Measurements from ENCODE around the gene DNAAF2. TPM values are rescaled to one million over a fixed set of nuclear protein-coding genes. Genes with fewer than 3 reads are reported as not detected.

DNAAF2 gene
- total and polyA plus RNA-seq, 2 of the 8 experiments (the other 6 are each of a cell fraction or from before 2014, with no cell fraction given), result 12.2 to 30.0 TPM

GRCh38 chr14:49636866-49637265, 1.8 kb upstream of the DNAAF2 start:
- Histone ChIP-seq H3K23ac (ENCODE audit: insufficient read length) (no peak overlapping the region), H2BK15ac (ENCODE audit: low read length) (no peak overlapping the region), H4K8ac (ENCODE audit: extremely low read depth, insufficient read depth, low read length) (no peak overlapping the region), H3K18ac (ENCODE audit: extremely low read depth, low read length) (no peak overlapping the region), H2BK5ac (ENCODE audit: low read depth, low read length) (no peak overlapping the region), H4K5ac (ENCODE audit: insufficient read length, low read depth, low read length) (no peak overlapping the region), H3K36me3 (ENCODE audit: control insufficient read depth in 2 of 4, insufficient read depth in 4 of 4, low read length in 3 of 4) (peaks cover 0 to 16% (median under 1%) of the 10 kb centered on the region in 4 experiments; a peak in 1 of 8 replicates), H3K4me1 (replicated peaks in 1 of 4; ENCODE audit: control insufficient read depth in 3 of 4, insufficient read depth in 4 of 4, low read length in 3 of 4) (no peaks in the 10 kb centered on the region), H2BK12ac (ENCODE audit: low read depth, low read length) (no peak overlapping the region), H3K23me2 (ENCODE audit: low read depth, low read length) (peaks cover 10% of the 10 kb centered on the region; the same call in 1 of the 2 replicates), H2BK120ac (replicated peaks; ENCODE audit: low read depth, low read length) (no peak overlapping the region), H3K9me3 (ENCODE audit: insufficient read depth in 2 of 2, low read depth in 1 of 2, low read length in 1 of 2) (no peaks in the 10 kb centered on the region), H3K27ac (ENCODE audit: low read depth, low read length) (no peak overlapping the region), H3K4me3 (ENCODE audit: extremely low read depth in 1 of 4, insufficient read depth in 2 of 4, low read depth in 3 of 4, low read length in 4 of 4) (no peak overlapping the region), H3K79me1 (ENCODE audit: low read depth, low read length) (0 out of 2 replicates have a peak, but pooled peaks cover 6% of the 10 kb centered on the region), H3K9ac (replicated peaks in 1 of 4; ENCODE audit: extremely low read depth in 1 of 4, low read depth in 3 of 4, low read length in 3 of 4) (no peak overlapping the region), H2AK5ac (ENCODE audit: low read depth, low read length) (no peak overlapping the region), H3K56ac (replicated peaks; ENCODE audit: insufficient read length, low read depth, low read length) (no peak overlapping the region), H2BK20ac (ENCODE audit: low read length) (no peak overlapping the region), H3K79me2 (ENCODE audit: control insufficient read depth in 1 of 2, insufficient read depth in 2 of 2, low read length in 2 of 2) (peaks cover 0 to 67% of the 10 kb centered on the region in 2 experiments; a peak in 3 of 4 replicates), H4K20me1 (replicated peaks in 1 of 2; ENCODE audit: control insufficient read depth in 1 of 2, insufficient read depth in 2 of 2, low read length in 2 of 2) (peaks cover 4 to 14% of the 10 kb centered on the region in 2 experiments), H3K4me2 (ENCODE audit: insufficient read depth in 1 of 2, low read depth in 2 of 2, low read length in 2 of 2) (no peak overlapping the region), H3K14ac (ENCODE audit: insufficient read length) (no peak overlapping the region), H4K91ac (replicated peaks; ENCODE audit: insufficient read length, low read length) (no peak overlapping the region), H2AFZ (ENCODE audit: low read length) (no peak overlapping the region), H3K4ac (replicated peaks; ENCODE audit: insufficient read length, low read depth, low read length) (no peak overlapping the region), H3K27me3 (replicated peaks in 1 of 4; ENCODE audit: control insufficient read depth in 3 of 4, extremely low read depth in 1 of 4, insufficient read depth in 3 of 4, low read length in 3 of 4) (no peaks in the 10 kb centered on the region)
- DNase-seq (ENCODE audit: low read depth in 1 of 2, low spot score in 2 of 2), result no peak
- no peak for FAIRE-seq
- ChIA-PET CTCF (ENCODE audit: partially characterized antibody) (interaction anchor here (1.1 to 1.5 kb wide), 2 partner anchors 40 to 468 kb away, joined by 3 read pairs; no protein-coding TSS in a partner anchor), POLR2A (ENCODE audit: partially characterized antibody) (interaction anchor here (0.6 to 1.5 kb wide), 3 partner anchors 13 to 276 kb away, joined by 3 to 7 read pairs (median 5); partner anchors contain the start of gene POLE2)
- WGBS, 2 experiments (ENCODE audit: extremely low coverage in 1 of 2, insufficient coverage in 1 of 2, insufficient read length in 1 of 2, insufficient replicate concordance in 2 of 2, low coverage in 1 of 2, low lambda C conversion rate in 2 of 2, missing lambda C conversion rate in 1 of 2), result 87% methylated on average over 1 of the region's 1 CpG; no CpG with 5 or more reads in 1 of the 2 experiments
- no peak for TF ChIP-seq SIRT6 (IDR thresholded peaks at IDR 0.05; ENCODE audit: low read length)
- no peak for TF ChIP-seq RFX5 (IDR thresholded peaks at IDR 0.05; ENCODE audit: borderline replicate concordance, low read depth, low read length)
- no peak for TF ChIP-seq ATF2 (IDR thresholded peaks at IDR 0.05; ENCODE audit: low read length)
- no peak for TF ChIP-seq EZH2 (IDR thresholded peaks at IDR 0.05; ENCODE audit: low read depth, low read length, severe bottlenecking)
- no peak for TF ChIP-seq ATF3 (IDR thresholded peaks at IDR 0.05; ENCODE audit: insufficient read depth, low read depth, low read length)
- no peak for TF ChIP-seq PHF8 (conservative IDR thresholded peaks at IDR 0.05; ENCODE audit: low read depth, low read length)
- TF ChIP-seq POLR2AphosphoS5 (IDR thresholded peaks at IDR 0.05; ENCODE audit: low read depth, low read length), result no peak
- TF ChIP-seq ASH2L (IDR thresholded peaks at IDR 0.05; ENCODE audit: low read length), result no peak
- TF ChIP-seq KDM5A (IDR thresholded peaks at IDR 0.05; ENCODE audit: low read length), result no peak
- no peak for TF ChIP-seq JUN (IDR thresholded peaks at IDR 0.05; ENCODE audit: low read depth, low read length)
- TF ChIP-seq MAX (IDR thresholded peaks at IDR 0.05), result no peak

All from H1 (cell line).